C4-2B (cell line): Measurements from ENCODE around the gene ILKAP.

ENCODE experiments used
- H3K27ac ChIP-seq: fragments of 450-650 bp; 2 replicates; pipeline ENCODE4 v1.5.1; 2017
- CTCF ChIP-seq: fragments of 450-650 bp; conservative IDR thresholded peaks from 2 replicates; pipeline ENCODE4 v1.5.1; 2017; ENCODE audit warnings: mild to moderate bottlenecking
- ZFX ChIP-seq: fragments of 450-650 bp; IDR thresholded peaks from 2 replicates; pipeline ENCODE4 v1.6.1; 2017

The ILKAP gene

GRCh38 chr2:238220274-238220891 is 16.9 kb upstream of the ILKAP start:
- no peak overlapping the region for H3K27ac ChIP-seq
- TF ChIP-seq CTCF: no peak
- no peak for TF ChIP-seq ZFX

- TF ChIP-seq ZFX (no peak), CTCF (no peak)
Measured at GRCh38 chr2:238216651-238217184, 13.2 kb upstream of the ILKAP start.

GRCh38 chr2:238207006-238207405 is 3.5 kb upstream of the ILKAP start:
- TF ChIP-seq ZFX: no peak
- no peak for TF ChIP-seq CTCF
- no peak overlapping the region for H3K27ac ChIP-seq

More at GRCh38 chr2:238216651-238217184, 13.2 kb upstream of the ILKAP start:
- no peak overlapping the region for H3K27ac ChIP-seq

GRCh38 chr2:238203973-238204683 is 633 bp upstream of the ILKAP start:
- TF ChIP-seq CTCF (no peak), ZFX (no peak)
- peak overlapping the region; percentile 96 for H3K27ac ChIP-seq

GRCh38 chr2:238202326-238203093 is 985 bp downstream of the ILKAP start:
- H3K27ac ChIP-seq: peak overlapping the region; percentile 96
- TF ChIP-seq ZFX (no peak), CTCF (no peak)

GRCh38 chr2:238190445-238190844 is 13.1 kb downstream of the ILKAP start:
- TF ChIP-seq CTCF (no peak), ZFX (no peak)
- no peak overlapping the region for H3K27ac ChIP-seq
